Astrocyte of the cerebellum (primary cell): Measurements from ENCODE around the gene PLD1.

Source experiments
- DNase-seq: peaks from one replicate; pipeline ENCODE4 v3.0.0-alpha.2; 2011; ENCODE audit warnings: low read depth
- H3K4me3 ChIP-seq: 2 replicates; pipeline ENCODE4 v1.5.1; 2011; ENCODE audit warnings: mild to moderate bottlenecking, low read depth, low read length, moderate library complexity
- in situ Hi-C: cut with HindIII; loops from 2 replicates; pipeline ENCODE4 v1.10.0; 2017; ENCODE audit warnings: low sequenced_read_pairs
- TF ChIP-seq, protein P1 (sequence below): IDR thresholded peaks from 2 replicates; pipeline ENCODE4 v1.5.1; 2012; ENCODE audit warnings: low read length, low read depth, moderate library complexity, mild to moderate bottlenecking; ENCODE audit errors: missing control alignments

The PLD1 gene

DNA sequence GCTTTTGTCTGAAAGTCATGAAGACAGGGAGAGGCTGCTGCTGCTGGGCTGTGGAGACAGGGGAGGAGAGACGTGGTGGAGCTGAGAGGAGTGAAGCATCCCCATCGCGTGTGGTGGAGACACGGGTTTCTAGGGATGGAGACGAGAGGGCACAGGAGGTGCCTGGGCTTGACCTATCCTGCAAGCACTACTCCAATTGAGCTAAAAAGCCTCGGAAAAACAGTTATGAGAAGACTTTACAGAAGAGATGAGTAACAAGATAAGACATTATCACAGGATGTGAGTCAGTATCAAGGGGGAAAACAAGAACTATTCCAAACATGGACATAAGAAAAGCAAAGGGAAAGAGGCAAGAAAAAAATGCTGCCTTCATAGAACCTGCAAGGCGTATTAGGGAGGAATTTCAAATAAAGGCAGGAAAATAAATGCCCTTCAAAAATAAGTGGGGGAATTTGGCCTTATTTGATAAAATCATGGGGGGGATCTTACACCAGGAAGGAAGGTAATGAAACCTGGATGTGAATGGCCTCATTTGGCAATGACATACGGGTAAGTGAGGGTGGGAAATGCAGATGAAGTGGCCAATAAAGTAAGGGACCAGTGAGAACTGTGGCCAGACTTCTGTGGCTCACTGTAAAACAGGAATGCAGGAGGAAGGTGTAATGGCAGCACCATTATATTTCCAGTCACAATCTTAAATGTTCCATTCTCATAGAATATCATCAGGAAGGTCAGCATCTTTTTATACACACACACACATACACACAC is 97.9 kb downstream of the PLD1 start:
- DNase-seq = no peak
- in situ Hi-C loops = no loop called here
- TF ChIP-seq, protein P1, sequence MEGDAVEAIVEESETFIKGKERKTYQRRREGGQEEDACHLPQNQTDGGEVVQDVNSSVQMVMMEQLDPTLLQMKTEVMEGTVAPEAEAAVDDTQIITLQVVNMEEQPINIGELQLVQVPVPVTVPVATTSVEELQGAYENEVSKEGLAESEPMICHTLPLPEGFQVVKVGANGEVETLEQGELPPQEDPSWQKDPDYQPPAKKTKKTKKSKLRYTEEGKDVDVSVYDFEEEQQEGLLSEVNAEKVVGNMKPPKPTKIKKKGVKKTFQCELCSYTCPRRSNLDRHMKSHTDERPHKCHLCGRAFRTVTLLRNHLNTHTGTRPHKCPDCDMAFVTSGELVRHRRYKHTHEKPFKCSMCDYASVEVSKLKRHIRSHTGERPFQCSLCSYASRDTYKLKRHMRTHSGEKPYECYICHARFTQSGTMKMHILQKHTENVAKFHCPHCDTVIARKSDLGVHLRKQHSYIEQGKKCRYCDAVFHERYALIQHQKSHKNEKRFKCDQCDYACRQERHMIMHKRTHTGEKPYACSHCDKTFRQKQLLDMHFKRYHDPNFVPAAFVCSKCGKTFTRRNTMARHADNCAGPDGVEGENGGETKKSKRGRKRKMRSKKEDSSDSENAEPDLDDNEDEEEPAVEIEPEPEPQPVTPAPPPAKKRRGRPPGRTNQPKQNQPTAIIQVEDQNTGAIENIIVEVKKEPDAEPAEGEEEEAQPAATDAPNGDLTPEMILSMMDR = no peak
- no peak overlapping the region for H3K4me3 ChIP-seq

DNA sequence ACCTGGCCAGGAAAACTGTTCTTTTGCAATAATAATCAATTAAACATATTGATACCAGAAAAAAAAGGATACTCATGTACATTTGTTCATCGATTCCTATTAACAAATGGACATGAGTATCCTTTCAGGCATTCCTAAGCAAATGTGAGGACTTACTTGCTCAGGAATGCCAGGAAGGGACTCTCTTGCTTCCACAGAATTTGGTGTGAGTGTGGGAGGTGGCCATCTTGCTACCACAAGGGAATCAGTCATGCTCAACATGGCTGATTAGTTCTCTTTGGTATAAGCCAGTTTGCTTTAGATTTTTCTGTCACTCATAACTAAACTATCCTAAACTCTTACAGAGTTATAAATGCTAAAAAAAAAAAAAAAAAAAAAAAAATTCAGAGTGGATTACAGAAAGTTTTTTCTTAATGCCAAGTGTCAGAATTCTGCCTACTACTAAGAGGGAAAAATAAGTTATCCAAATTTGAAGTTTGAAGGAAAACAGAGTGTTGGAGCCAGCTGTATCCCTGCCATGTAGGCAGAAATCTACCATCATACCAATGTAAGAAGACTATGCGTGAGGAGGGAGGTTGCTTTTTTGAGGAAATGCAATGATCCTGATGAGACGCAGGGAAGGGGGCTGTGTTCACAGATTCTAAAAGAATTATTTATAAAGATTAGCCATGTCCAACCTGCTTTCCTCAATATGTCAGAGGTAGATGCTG is 98.7 kb downstream of the PLD1 start:
- DNase-seq = no peak
- no peak overlapping the region for H3K4me3 ChIP-seq
- TF ChIP-seq, protein P1 = no peak
- in situ Hi-C loops = no loop called here

DNA sequence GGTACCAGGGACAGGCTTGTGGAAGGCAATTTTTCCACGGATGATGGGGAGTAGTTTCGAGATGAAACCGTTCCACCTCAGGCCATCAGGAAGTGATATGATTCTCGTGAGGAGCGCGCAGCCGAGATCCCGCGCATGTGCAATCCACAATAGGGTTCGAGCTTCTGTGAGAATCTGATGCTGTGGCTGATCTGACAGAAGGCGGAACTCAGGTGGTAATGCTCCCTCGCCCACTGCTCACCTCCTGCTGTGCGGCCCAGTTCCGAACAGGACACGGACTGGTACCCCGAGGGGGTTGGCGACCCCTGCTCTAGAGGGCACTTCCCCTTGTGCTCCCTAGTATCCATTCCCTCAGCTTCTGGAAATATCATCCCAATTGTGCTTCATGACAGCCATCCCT is 99.9 kb downstream of the PLD1 start:
- TF ChIP-seq, protein P1 = no peak
- H3K4me3 ChIP-seq = no peak overlapping the region
- no peak for DNase-seq
- in situ Hi-C loops = no loop called here

DNA sequence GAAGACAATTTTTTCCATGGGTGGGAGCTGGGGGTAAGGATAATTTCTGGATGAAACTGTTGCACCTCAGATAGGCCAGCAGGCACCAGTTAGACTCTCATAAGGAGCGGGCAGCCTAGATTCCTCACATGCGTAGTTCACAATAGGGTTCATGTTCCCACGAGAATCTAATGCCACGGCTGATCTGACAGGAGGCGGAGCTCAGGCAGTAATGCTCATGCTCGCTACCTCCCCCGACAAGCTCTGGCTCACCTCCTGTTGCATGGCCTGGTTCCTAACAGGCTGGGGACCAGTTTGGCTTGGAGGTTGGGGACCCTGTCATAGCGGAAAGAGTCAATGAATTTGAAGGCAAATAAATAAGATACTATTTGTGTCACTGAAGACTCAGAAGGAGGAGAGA is 105.5 kb downstream of the PLD1 start:
- no peak for DNase-seq
- in situ Hi-C loops = no loop called here
- H3K4me3 ChIP-seq = no peak overlapping the region
- TF ChIP-seq, protein P1 = no peak

DNA sequence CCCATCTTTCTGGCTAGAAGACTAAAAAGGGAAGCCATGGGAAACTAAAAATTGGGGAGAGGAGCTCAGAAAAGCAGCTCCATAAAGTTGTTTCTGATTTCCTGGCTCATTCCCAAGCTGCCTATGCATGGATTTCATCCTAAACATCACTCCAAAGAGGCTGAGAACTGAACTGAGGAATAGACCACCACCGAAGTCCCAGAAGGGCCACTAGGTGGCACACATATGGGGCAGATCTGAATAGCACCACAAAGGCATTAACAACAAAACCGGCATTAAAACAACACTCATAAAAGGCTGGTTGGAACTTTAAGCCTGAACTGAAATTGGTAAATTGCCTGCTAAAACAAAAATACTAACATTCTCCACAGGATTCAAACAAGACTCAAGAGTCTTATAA is 106.3 kb downstream of the PLD1 start:
- in situ Hi-C loops = no loop called here
- peak; percentile 19 for DNase-seq
- H3K4me3 ChIP-seq = no peak overlapping the region
- TF ChIP-seq, protein P1 = peak; percentile 68

DNA sequence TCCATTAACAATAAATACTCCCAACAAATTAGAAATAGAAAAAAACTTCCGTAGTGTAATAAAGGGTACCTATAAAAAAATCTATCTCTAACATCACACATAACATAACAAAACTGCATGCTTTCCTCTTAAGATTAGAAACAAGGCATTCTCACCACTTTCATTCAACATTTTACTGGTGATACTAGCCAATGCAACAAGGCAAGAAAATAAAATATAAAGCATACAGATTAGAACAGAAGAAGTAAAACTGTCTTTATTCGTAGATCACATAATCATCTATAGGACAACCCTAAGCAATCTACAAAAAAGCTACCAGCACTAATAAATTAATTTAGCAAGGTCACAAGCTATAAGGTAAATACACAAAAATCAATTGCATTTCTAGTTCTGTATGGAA is 107.1 kb downstream of the PLD1 start:
- no peak for DNase-seq
- in situ Hi-C loops = no loop called here
- TF ChIP-seq, protein P1 = no peak
- no peak overlapping the region for H3K4me3 ChIP-seq
